HG03439 (cell line): ENCODE data around the gene TYMP.
A peak's percentile ranks its signal among the peaks of the same experiment; 100 is the strongest.
"Not testable (repeated sequence)": the region's sequence is repeated elsewhere in the genome, so short reads cannot be mapped to it uniquely, and the experiment has no call there.

Experiments used
- ATAC-seq: cut with Tn5 transposase; IDR thresholded peaks from one replicate; pipeline ENCODE4 v1.9.1; 2021; ENCODE audit warnings: mild to moderate bottlenecking, moderate library complexity; ENCODE audit not compliant: unreplicated experiment

The TYMP gene

DNA sequence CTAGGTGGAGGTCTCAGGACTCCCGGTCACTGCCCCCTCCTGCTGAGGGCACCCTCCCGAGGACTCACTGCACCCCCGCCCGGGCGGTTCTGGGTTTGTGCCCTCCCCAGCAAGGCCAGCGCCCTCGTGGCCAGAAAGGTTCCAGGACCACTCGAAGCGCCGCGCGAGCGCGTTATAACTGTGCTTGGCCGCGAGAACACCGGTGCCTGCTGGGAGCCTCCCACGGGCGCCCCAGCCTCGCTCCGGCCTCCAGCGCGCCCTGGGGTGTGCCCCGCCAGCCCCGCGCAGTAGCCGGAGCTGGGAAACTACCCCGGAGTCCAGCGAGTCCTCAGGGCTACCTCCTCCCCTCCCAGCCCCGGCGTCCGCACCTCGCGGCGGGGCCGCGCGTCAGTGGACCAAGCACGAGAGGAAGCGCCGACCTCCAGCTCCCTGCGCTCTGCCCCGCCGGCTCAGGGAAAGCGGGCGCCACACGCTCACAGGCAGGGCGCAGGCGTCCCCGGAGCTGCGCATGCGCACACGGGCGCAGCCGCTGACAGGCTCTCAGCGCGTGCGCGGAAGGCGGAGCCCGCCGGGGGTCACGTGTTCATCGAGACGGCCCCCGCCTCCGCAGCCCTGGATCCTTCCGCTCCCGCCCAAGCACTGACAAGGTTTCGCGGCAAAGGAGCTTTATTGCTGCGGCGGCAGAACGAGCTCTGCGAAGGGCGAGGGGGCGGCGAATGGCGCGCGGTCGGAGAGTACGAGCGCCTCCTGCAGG, 4.5 kb downstream of the TYMP start, which contains the start of gene SCO2:
Gene SCO2, minus strand, starts transcription at position 495 of the 754 bp plus-strand sequence. CDS start 1,187 bp downstream, outside the sequence.
- ATAC-seq = peak; percentile 39

DNA sequence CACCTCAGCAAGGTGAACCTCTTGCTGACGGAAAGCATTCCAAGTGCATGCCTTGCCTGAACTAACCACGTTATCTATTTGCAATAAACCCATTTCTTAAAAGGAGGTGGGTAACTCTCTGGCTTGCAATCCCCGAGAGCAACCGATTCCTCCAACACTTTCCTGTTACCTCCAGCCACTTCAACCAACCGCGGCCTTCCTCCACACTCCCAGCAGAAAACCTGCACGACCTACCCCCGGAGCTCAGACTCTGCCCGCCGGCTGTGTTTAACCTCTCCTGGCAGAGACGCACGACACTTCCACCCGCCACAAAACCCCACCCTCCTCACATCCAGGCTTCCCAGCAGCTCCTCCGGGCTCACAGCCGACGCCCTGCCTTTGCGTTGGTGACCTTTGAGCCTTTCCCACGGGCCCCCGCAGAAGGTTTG, 5.1 kb downstream of the TYMP start:
- no peak for ATAC-seq

DNA sequence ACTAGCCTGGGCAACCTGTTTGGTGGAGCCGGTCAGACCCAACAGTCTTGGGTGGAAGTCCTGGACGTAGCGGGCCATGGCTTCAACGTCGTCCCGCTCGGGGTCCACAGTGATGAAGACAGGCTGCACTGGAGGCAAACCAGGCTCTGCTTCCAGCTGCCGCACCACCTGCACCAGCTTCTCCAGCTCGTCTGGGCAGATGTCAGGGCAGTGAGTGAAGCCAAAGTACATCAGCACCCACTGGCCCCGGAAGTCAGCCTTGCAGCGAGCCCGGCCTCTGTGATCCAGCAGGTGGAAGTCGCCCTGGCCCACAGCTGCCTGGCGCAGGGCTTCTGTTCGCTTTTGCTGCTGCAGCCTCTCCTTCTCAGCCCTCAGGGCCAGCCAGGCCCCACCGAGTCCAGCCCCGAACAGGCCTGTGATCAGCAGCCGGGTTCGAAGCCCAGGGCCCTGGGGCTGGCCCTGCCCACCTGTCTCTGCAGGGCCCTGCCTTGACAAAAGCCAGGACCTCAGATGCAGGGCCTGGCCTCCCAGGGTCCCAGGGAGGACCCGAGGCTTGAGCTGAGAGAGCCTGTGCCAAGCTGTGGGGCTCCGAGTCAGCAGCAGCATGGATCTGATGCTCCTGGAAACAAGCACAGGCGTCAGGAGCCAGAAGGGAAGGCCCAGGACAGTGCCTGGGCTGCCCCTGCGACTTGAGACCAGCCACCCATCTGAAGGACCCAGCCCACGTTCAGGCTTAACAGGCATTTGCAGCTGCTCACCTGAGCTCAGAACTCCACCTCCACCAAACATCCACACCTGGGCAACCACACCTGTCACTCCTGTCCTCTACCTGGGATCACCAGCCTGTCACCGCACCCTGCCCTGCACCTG, 5.8 kb downstream of the TYMP start:
- ATAC-seq = no peak

DNA sequence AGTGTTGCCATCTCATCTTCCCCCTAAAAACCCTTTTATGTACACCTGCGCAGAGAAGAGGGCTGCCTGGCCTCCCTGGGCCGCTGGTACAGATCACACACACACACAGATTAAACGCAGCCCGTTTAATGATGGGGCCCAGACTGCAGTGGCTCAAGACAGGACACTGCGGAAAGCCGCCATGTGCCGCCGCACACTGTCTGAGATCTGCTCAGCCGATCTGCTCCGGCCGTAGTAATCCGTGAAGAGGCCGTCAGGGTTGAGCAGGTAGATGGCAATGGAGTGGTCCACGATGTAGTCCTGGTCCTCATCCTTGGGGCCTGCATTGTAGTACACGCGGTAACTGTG, 6.4 kb downstream of the TYMP start:
- no peak for ATAC-seq

DNA sequence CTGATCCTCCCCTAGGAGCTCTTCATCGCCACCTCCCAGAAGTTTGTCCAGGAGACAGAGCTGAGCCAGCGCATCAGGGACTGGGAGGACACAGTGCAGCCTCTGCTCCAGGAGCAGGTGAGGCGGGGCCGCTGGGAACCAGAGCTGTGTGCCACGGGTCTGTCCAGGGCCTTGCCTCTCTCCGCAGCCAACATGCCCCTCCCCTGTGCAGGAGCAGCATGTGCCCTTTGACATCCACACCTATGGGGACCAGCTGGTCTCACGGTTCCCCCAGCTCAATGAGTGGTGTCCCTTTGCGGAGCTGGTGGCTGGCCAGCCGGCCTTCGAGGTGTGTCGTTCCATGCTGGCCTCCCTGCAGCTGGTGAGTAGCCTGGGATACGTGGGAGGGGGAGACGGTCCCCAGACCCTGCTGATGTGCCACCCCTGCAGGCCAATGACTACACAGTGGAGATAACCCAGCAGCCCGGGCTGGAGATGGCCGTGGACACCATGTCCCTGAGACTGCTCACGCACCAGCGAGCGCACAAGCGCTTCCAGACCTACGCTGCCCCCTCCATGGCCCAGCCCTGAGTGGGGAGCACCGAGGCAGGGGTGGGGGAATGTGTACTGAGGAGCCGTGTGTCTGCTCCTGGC, 6.9 kb downstream of the TYMP start:
- no peak for ATAC-seq

DNA sequence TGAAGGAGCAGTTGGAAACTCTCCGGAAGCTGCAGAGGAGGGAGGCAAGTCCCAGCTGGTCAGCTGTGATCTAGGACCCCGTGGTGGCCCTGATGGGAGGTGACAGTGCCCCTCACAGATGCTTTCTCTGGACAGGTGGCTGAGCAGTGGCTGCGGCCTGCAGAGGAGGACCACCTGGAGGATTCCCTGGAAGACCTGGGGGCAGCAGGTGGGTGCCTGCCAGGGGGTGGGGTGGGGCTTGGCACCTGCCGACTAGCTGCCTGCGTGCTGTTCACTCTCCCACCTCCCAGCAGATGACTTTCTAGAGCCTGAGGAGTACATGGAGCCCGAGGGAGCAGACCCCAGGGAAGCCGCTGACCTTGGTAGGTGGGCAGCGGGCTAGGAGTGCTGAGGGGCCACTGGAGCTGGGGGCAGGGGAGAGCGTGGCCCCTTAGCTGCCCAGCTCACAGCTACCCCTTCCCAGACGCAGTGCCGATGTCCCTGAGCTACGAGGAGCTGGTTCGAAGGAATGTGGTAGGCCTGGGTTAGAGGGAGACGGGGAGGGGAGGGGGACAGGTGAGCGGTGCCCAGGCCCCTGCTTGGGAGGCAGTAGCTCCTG, 7.5 kb downstream of the TYMP start:
- ATAC-seq = no peak

DNA sequence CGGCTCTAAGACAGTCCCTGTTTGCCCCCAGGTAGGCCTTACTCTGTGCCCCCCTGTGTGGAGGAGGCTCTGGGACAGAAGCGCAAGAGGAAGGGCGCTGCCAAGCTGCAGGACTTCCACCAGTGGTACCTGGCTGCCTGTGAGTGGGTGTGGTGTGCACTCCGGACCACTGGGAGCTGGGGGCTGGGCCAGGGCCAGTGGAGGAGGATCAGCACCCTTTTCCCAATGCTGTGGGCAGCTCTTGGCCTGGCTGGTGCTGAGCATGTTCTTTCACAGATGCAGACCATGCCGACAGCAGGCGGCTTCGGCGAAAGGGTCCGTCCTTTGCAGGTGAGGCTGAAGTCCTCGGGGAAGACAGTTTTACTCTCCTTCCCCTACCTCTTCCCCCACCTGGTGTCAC, 8.1 kb downstream of the TYMP start:
- no peak for ATAC-seq

DNA sequence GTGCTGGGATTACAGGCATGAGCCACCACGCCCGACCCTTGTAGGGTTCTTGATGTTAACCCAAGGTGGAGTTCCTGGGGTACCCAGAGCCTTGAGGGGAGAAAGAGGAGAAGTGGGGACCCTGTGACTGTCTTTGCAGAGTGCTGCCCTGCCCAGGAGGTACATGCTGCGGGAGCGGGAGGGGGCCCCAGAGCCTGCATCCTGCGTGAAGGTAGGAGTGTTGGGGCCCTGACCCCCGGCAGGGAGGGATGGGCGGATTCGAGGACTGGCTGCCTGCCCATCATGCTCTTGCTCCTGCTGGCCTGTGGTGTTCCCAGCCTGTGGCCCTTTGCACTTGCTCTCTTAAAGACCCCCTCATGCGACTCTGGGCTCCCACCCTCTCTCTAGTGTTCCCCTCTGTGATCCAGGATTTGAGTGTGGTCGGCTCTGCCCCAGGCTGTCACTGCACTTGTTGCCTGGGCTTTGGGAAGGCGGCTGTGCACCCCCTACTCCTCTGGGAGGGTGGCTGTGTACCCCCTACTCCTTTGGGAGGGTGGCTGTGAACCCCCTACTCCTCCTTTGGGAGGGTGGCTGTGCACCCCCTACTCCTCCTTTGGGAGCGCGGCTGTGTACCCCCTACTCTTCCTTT, 8.9 kb downstream of the TYMP start:
- ATAC-seq = no peak

DNA sequence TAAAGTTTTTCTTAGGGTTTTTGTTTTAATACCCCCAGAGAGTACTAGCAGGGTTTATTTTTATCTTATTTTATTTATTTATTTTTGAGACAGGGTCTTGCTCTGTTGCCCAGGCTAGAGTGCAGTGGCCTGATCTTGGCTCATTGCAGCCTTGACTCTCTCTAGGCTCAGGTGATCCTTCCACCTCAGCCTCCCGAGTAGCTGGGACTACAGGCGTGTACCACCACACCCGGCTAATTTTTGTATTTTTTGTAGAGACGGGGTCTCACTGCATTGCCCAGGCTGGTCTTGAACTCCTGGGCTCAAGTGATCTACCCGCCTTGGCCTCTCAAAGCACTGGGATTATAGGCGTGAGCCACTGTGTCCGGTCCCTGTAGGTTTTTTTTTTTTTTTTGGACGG, 9.6 kb downstream of the TYMP start:
- ATAC-seq = not testable (repeated sequence)

DNA sequence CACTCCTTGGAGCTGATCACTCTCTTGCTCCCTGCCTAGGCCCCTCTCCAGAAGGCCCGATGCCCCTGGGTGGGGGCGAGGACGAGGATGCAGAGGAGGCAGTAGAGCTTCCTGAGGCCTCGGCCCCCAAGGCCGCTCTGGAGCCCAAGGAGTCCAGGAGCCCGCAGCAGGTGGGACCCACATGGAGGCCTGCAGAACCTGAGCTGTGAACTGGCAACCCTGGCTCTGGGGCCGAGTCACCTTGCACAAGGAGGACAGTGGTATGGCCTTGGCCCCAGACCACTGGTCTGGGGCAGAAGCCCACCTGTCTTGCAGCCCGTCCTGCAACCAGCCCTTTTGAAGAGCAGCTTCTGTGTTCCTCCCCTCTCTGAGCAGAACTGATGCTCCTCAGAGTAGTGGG, 10.7 kb downstream of the TYMP start:
- no peak for ATAC-seq

DNA sequence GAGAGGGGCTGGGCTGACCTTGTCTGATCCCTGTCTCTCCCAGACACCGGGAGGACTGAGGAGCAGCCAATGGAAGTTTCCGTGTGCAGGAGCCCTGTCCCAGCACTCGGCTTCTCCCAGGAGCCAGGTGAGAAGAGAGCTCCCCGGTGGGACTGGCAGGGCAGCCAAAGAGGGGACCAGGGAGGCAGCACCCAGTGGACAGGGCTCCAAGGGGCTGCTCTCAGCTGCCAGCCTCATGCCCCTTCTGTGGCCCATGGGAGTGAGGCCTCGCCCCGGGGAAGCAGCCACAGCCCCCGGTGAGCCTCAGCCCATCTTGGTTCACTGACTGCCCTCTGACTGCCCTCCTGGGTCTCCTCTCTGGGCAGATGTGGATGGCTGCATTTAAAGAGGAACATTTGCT, 11.2 kb downstream of the TYMP start:
- no peak for ATAC-seq

DNA sequence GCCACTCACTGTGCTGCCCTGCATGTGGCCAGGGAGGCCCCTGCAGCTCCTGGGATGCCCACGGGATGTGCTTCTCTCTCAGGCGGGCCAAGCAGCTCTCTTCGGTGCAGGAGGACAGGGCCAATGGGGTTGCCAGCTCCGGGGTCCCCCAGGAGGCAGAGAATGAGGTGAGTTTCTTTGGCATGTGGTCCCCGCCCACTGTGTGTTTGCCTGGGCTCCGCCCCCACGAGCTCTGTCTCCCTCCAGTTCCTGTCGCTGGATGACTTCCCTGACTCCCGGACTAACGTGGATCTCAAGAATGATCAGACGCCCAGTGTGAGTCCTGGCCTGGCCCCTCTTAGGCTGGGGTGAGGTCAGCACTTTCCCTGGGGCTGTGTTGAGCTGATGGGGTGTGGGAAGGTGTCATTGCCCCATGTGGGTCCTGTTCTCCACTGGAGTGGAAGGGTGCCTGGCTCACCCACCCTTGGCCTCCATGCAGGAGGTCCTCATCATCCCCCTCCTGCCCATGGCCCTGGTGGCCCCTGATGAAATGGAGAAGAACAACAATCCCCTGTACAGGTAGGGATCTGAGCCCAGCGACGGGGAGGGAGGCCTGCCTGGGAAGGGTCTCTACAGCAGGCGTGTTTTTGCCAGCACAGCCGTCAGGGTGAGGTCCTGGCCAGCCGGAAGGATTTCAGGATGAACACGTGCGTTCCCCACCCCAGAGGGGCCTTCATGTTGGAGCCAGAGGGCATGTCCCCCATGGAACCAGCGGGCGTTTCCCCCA, 12.1 kb downstream of the TYMP start:
- ATAC-seq = no peak

DNA sequence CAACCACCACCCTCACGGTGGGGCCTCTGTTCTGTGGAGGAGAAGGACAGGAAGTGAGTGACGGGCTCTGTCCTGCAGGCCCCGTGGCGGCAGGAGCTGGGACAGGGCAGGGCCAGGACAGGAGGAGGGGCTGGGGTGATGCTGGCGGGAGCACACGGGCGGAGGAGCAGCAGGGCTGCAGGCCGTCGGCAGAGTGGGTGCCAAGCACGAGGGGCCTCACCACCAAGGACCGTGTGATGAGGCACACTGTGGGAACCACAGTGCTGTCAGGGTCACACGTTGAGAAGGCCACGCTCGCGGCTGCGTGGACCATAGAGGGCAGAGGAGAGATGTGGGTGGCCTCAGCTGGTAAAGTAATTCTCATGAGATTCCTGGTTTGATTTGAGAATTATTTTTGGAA, 12.9 kb downstream of the TYMP start:
- no peak for ATAC-seq

DNA sequence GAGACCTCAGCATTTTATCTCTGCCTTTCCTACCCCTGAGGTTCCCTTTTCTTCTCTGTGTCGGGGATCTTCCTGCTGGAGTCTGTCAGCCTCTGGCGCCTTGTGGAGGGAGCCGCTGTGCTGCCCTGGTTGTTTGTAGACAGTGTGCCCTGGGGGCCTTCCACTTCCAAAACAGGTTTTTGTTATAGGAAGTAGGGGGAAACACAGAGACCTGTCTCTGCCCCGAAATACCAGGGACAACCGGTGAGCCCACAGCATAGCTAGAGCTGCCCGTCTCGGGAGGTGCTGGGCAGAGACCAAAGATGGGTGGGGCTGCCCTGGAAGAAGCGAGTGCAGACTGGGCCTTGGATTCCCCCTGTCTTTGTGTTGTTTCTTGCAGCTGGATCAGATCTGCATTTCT, 13.7 kb downstream of the TYMP start:
- no peak for ATAC-seq

DNA sequence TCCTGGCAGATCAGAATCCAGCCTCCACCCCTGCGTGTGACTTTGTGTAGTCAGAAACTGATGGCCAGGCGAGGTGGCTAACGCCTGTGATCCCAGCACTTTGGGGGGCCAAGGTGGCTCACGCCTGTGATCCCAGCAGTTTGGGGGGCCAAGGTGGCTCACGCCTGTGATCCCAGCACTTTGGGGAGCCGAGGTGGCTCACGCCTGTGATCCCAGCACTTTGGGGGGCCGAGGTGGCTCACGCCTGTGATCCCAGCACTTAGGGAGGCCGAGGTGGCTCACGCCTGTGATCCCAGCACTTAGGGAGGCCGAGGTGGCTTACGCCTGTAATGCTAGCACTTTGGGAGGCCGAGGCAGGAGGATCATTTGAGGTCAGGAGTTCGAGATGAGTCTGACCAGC, 16.6 kb downstream of the TYMP start:
- no peak for ATAC-seq

DNA sequence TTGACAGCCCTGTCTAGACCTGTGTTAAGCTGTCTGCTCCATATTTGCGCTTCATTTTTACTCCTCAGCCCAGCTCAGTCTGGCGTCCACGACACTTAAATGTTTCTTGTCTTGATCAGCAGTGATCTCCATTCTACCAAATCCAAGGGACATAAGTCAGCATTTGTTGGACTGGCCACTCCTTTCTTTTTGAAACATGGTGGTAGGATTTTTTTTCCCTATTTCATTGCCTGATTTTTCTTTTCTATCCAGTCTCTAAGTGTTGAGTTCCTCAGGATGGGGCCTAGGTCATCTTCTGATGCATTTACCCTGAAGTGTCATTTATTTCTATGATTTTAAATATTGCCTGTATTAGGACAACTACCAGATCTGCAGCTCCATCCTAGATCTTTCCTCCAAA, 20.9 kb downstream of the TYMP start:
- ATAC-seq = no peak

DNA sequence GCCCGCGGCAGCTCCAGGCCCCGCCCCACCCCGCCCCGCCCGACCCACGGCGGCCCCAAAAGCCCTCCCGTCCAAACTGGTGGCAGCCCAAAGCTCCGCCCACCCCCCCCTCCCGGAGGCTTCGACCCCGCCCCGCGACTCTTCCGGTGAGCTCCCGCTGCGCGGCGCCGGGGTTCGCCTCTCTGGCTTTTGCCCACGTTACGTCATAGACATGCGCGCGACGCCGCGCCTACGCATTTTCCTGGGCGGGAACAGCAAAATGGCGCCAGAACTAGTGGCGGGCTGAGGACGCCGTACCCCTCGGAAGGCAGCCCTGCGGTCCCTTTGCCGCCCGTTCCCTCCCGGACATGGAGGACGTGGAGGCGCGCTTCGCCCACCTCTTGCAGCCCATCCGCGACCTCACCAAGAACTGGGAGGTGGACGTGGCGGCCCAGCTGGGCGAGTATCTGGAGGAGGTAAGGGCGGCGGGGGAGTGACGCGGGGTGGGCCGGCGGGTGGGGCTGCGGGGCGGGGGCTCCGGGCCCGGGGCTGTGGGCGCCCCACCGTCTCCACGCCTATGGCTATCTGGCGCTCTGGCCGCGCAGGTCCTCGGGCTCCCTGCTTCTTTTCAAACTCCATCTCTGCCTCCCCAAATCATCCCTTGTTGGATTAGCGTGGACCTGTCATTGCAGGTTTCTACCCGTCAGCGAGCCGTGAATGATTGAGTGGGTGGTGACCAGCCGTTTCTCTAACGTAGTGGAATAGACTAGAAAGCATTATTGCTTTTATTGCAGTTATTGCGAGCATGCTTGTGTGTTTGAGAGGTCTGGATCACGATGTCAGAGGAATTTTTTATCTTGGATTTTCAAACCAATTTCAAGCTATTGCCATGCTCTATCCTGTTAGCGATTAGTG, 21.6 kb downstream of the TYMP start, which contains the start of gene NCAPH2:
Gene NCAPH2, plus strand, starts transcription at position 234 of the 894 bp plus-strand sequence. Its CDS starts 114 bp downstream, at position 348.
- ATAC-seq = peak; percentile 75

DNA sequence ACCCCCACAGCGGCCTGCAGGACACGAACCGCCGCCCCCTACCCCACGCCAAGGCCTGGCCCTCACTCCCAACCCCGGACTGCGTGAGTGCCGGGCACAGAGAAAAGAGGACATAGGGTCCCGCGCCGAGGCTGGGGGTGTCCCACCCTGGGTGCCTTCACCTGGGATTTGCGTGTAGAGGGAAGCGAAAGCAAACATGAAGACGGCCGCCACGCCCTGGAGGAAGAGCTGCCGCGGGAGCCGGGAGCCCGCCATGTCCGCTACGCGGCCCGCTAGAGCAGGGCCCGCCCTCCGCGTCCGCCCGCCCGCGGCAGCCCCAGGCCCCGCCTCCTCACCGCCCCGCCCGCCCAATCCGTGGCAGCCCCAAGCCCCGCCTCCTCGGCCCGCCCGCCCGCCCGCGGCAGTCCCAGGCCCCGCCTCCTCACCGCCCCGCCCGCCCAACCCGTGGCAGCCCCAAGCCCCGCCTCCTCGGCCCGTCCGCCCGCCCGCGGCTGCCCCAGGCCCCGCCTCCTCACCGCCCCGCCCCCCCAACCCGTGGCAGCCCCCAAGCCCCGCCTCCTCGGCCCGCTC, 22.3 kb downstream of the TYMP start, which contains the start of gene LMF2:
Gene LMF2, minus strand, starts transcription at position 282 of the 570 bp plus-strand sequence. Its CDS starts 27 bp downstream, at position 255.
- peak; percentile 40 for ATAC-seq
